ENCODE results near the gene DSCAML1. TPM values are rescaled to one million over a fixed set of nuclear protein-coding genes. Genes with fewer than 3 reads are reported as not detected.

Gene DSCAML1
- total RNA-seq, 4 donors from 2014 or later = 2.9 to 5.8 (median 3.3) TPM

GRCh38 chr11:117646411-117646810, 150.6 kb downstream of the DSCAML1 start:
- in situ Hi-C loops (cut with MboI; ENCODE audit: low pct_ligation_motif_present in 1 of 4, low pct_unique_long_range_greater_than_20kb in 1 of 4, low sequenced_read_pairs in 3 of 4) = no loop called here
- 60 to 81% methylated on average over 1 to 6 of the region's 6 CpGs for WGBS, 2 donors (ENCODE audit: low coverage in 1 of 2)

GRCh38 chr11:117644403-117645155, 152.4 kb downstream of the DSCAML1 start:
- no peaks in the 10 kb centered on the region for H3K9me3 ChIP-seq
- no peak for DNase-seq
- no peak overlapping the region for H3K27ac ChIP-seq
- no peaks in the 10 kb centered on the region for H3K36me3 ChIP-seq
- H3K4me3 ChIP-seq = no peak overlapping the region
- TF ChIP-seq EP300 (IDR thresholded peaks at IDR 0.05; ENCODE audit: low read depth) (no peak), CTCF (IDR thresholded peaks at IDR 0.05) (no peak), POLR2A (IDR thresholded peaks at IDR 0.05) (no peak), POLR2AphosphoS5 (IDR thresholded peaks at IDR 0.05) (no peak)
- WGBS, 2 donors (ENCODE audit: low coverage in 1 of 2) = 84 to 85% methylated on average over 6 to 21 of the region's 26 CpGs
- H3K27me3 ChIP-seq = no peaks in the 10 kb centered on the region
- intact Hi-C loops (cut with DNase I; ENCODE audit: low total_unique reads) (no loop called here), in situ Hi-C loops (cut with MboI; ENCODE audit: low pct_ligation_motif_present in 1 of 4, low pct_unique_long_range_greater_than_20kb in 1 of 4, low sequenced_read_pairs in 3 of 4) (no loop called here)
- no peaks in the 10 kb centered on the region for H3K4me1 ChIP-seq

More at GRCh38 chr11:117646411-117646810, 150.6 kb downstream of the DSCAML1 start:
- intact Hi-C loops (cut with DNase I; ENCODE audit: low total_unique reads) = no loop called here
- TF ChIP-seq POLR2A (IDR thresholded peaks at IDR 0.05) (no peak), CTCF (IDR thresholded peaks at IDR 0.05) (no peak), POLR2AphosphoS5 (IDR thresholded peaks at IDR 0.05) (no peak), EP300 (IDR thresholded peaks at IDR 0.05; ENCODE audit: low read depth) (no peak)
- no peaks in the 10 kb centered on the region for H3K36me3 ChIP-seq
- no peaks in the 10 kb centered on the region for H3K9me3 ChIP-seq
- no peaks in the 10 kb centered on the region for H3K4me1 ChIP-seq
- H3K27me3 ChIP-seq = no peaks in the 10 kb centered on the region
- no peak overlapping the region for H3K4me3 ChIP-seq
- H3K27ac ChIP-seq = no peak overlapping the region
- DNase-seq = no peak

- intact Hi-C loops (cut with DNase I; ENCODE audit: low total_unique reads) (no loop called here), in situ Hi-C loops (cut with MboI; ENCODE audit: low pct_ligation_motif_present in 1 of 4, low pct_unique_long_range_greater_than_20kb in 1 of 4, low sequenced_read_pairs in 3 of 4) (no loop called here)
- Histone ChIP-seq H3K27me3 (no peaks in the 10 kb centered on the region), H3K36me3 (no peaks in the 10 kb centered on the region), H3K4me3 (no peak overlapping the region), H3K4me1 (no peaks in the 10 kb centered on the region), H3K27ac (no peak overlapping the region), H3K9me3 (no peaks in the 10 kb centered on the region)
- WGBS, 2 donors (ENCODE audit: low coverage in 1 of 2) = 83% methylated on average over 20 of the region's 20 CpGs; no CpG with 5 or more reads in 1 of the 2 donors
- TF ChIP-seq EP300 (IDR thresholded peaks at IDR 0.05; ENCODE audit: low read depth) (no peak), POLR2A (IDR thresholded peaks at IDR 0.05) (no peak), CTCF (IDR thresholded peaks at IDR 0.05) (no peak), POLR2AphosphoS5 (IDR thresholded peaks at IDR 0.05) (no peak)
- no peak for DNase-seq
These were observed 153.3 kb downstream of the DSCAML1 start for GRCh38 chr11:117643606-117644300.

GRCh38 chr11:117642835-117643234, 154.2 kb downstream of the DSCAML1 start:
- H3K27ac ChIP-seq = no peak overlapping the region
- 71 to 100% methylated on average over 1 to 3 of the region's 3 CpGs for WGBS, 2 donors (ENCODE audit: low coverage in 1 of 2)
- no peak overlapping the region for H3K4me3 ChIP-seq
- DNase-seq = no peak
- intact Hi-C loops (cut with DNase I; ENCODE audit: low total_unique reads) = no loop called here
- in situ Hi-C loops (cut with MboI; ENCODE audit: low pct_ligation_motif_present in 1 of 4, low pct_unique_long_range_greater_than_20kb in 1 of 4, low sequenced_read_pairs in 3 of 4) = no loop called here
- H3K4me1 ChIP-seq = no peaks in the 10 kb centered on the region
- H3K27me3 ChIP-seq = no peaks in the 10 kb centered on the region
- H3K9me3 ChIP-seq = no peaks in the 10 kb centered on the region
- TF ChIP-seq EP300 (IDR thresholded peaks at IDR 0.05; ENCODE audit: low read depth) (no peak), CTCF (IDR thresholded peaks at IDR 0.05) (no peak), POLR2AphosphoS5 (IDR thresholded peaks at IDR 0.05) (no peak), POLR2A (IDR thresholded peaks at IDR 0.05) (no peak)
- H3K36me3 ChIP-seq = no peaks in the 10 kb centered on the region
